HFFc6 (cell line): ENCODE data around the gene PRICKLE3. TPM values are rescaled to one million over a fixed set of nuclear protein-coding genes. Genes with fewer than 3 reads are reported as not detected.

Experiments used
- DNase-seq: peaks from one replicate; pipeline ENCODE4 v3.0.0-alpha.2; 2018
- H3K27ac Mint-ChIP-seq: 2 replicates; pipeline ENCODE4 v1.8.0; 2020; ENCODE audit warnings: mild to moderate bottlenecking, mixed read lengths
- H3K27me3 Mint-ChIP-seq: 2 replicates; pipeline ENCODE4 v1.8.0; 2021; ENCODE audit warnings: mild to moderate bottlenecking, moderate library complexity, mixed read lengths; ENCODE audit not compliant: insufficient read depth
- H3K36me3 Mint-ChIP-seq: 2 replicates; pipeline ENCODE4 v1.8.0; 2021; ENCODE audit warnings: low read depth, mixed read lengths
- H3K4me1 Mint-ChIP-seq: 2 replicates; pipeline ENCODE4 v1.8.0; 2020; ENCODE audit warnings: low read depth, mixed read lengths
- H3K4me3 Mint-ChIP-seq: 2 replicates; pipeline ENCODE4 v1.8.0; 2020; ENCODE audit warnings: mild to moderate bottlenecking, moderate library complexity, mixed read lengths
- H3K9me3 Mint-ChIP-seq: 2 replicates; pipeline ENCODE4 v1.8.0; 2020; ENCODE audit warnings: mild to moderate bottlenecking, mixed read lengths
- CTCF ChIP-seq: fragments of 200-600 bp; sonication (generic); IDR thresholded peaks from 2 replicates; pipeline ENCODE4 v1.5.0; 2021; ENCODE audit warnings: antibody characterized with exemption, mild to moderate bottlenecking
- long read RNA-seq: library from polyadenylated mRNA; unstranded; transcript quantifications from one replicate; pipeline ENCODE4 v2.0.0, GENCODE V29; 2019
- total RNA-seq, 6 experiments: library from RNA; stranded (reverse); fragmentation: NEBNext Ultra II Directional; extraction: Animal tissue kit (Norgen Biotek cat#: 25700); gene quantifications; 2 replicates in 1 of 6; 3 replicates in 5 of 6; pipeline ENCODE4 v1.2.3, GENCODE V29; 2021

Gene PRICKLE3
- total RNA-seq: 10 to 100 TPM in 3 of 6 experiments, 1 to 10 TPM in 3; 8.0 to 10.7 (median 9.7) TPM
- long read RNA-seq, partial matches to known transcripts: 0 of 2 reads
- long read RNA-seq, other reads (novel, unspliced or antisense): 1 of 2 reads

GRCh38 chrX:49186125-49187027 is at the start of gene PRICKLE3:
PRICKLE3 (minus strand) TSS chrX:49186373; CDS start chrX:49186297, 76 bp downstream.
- DNase-seq: peak; percentile 31
- peak within 1 kb of the TSS; percentile 61 for H3K27ac Mint-ChIP-seq
- H3K9me3 Mint-ChIP-seq: no peaks in the 10 kb centered on the region
- H3K27me3 Mint-ChIP-seq: no peaks in the 10 kb centered on the region; the same call in 1 of the 2 replicates
- peak within 1 kb of the TSS; percentile 73 for H3K4me3 Mint-ChIP-seq
- peak; percentile 62 for TF ChIP-seq CTCF
- H3K36me3 Mint-ChIP-seq: peaks cover 7% of the 10 kb centered on the region
- H3K4me1 Mint-ChIP-seq: peaks cover 11% of the 10 kb centered on the region

GRCh38 chrX:49233887-49234555 is 47.8 kb upstream of the PRICKLE3 start:
- H3K4me3 Mint-ChIP-seq: no peak overlapping the region
- H3K9me3 Mint-ChIP-seq: no peaks in the 10 kb centered on the region
- H3K36me3 Mint-ChIP-seq: no peaks in the 10 kb centered on the region
- no peak for DNase-seq
- H3K4me1 Mint-ChIP-seq: 0 out of 2 replicates have a peak, but pooled peaks cover 5% of the 10 kb centered on the region
- H3K27ac Mint-ChIP-seq: no peak overlapping the region
- H3K27me3 Mint-ChIP-seq: peaks cover 4% of the 10 kb centered on the region
- no peak for TF ChIP-seq CTCF

GRCh38 chrX:49233176-49233575 is 47.0 kb upstream of the PRICKLE3 start, which contains the start of gene CACNA1F:
CACNA1F (minus strand) TSS chrX:49233340; CDS start chrX:49233309, 31 bp downstream.
- TF ChIP-seq CTCF: no peak
- Mint-ChIP-seq H3K9me3 (no peaks in the 10 kb centered on the region), H3K4me3 (no peak within 1 kb of the TSS), H3K27ac (no peak within 1 kb of the TSS), H3K27me3 (peaks cover 4% of the 10 kb centered on the region), H3K36me3 (no peaks in the 10 kb centered on the region), H3K4me1 (0 out of 2 replicates have a peak, but pooled peaks cover 5% of the 10 kb centered on the region)
- no peak for DNase-seq

GRCh38 chrX:49232525-49232924 is 46.4 kb upstream of the PRICKLE3 start:
- H3K9me3 Mint-ChIP-seq: no peaks in the 10 kb centered on the region
- H3K4me3 Mint-ChIP-seq: no peak overlapping the region
- no peak for TF ChIP-seq CTCF
- 0 out of 2 replicates have a peak, but pooled peaks cover 5% of the 10 kb centered on the region for H3K4me1 Mint-ChIP-seq
- no peak overlapping the region for H3K27ac Mint-ChIP-seq
- no peak for DNase-seq
- no peaks in the 10 kb centered on the region for H3K36me3 Mint-ChIP-seq
- H3K27me3 Mint-ChIP-seq: peaks cover 4% of the 10 kb centered on the region

GRCh38 chrX:49231333-49232000 is 45.3 kb upstream of the PRICKLE3 start:
- no peaks in the 10 kb centered on the region for H3K9me3 Mint-ChIP-seq
- no peak overlapping the region for H3K4me3 Mint-ChIP-seq
- peaks cover 2% of the 10 kb centered on the region for H3K27me3 Mint-ChIP-seq
- TF ChIP-seq CTCF: no peak
- no peak for DNase-seq
- no peak overlapping the region for H3K27ac Mint-ChIP-seq
- 0 out of 2 replicates have a peak, but pooled peaks cover 5% of the 10 kb centered on the region for H3K4me1 Mint-ChIP-seq
- H3K36me3 Mint-ChIP-seq: no peaks in the 10 kb centered on the region
